ENCODE measurements around the gene PTPN7.
"Not testable (repeated sequence)": the region's sequence is repeated elsewhere in the genome, so short reads cannot be mapped to it uniquely, and the experiment has no call there.

The PTPN7 gene

DNA sequence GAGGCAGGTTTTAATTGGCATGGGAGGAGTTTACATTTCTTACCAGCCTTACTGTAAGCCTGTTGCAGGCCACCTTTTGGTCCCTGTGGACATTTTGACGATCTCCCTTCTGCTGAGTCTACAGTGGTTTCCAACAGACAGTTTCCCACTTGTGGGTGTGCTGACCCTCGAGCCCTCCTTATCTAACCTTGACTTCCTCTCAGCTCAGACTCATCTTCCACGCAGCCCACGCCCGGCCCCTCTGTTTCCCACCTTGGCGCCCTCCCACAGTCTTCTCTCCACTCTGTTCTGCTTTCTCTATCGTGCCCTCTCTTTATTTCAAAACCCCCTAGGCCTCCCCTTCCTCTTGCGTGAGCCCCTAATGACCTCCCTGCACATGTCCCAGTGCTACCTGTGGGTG lies 9.8 kb downstream of the PTPN7 start:
- no peak for DNase-seq

DNA sequence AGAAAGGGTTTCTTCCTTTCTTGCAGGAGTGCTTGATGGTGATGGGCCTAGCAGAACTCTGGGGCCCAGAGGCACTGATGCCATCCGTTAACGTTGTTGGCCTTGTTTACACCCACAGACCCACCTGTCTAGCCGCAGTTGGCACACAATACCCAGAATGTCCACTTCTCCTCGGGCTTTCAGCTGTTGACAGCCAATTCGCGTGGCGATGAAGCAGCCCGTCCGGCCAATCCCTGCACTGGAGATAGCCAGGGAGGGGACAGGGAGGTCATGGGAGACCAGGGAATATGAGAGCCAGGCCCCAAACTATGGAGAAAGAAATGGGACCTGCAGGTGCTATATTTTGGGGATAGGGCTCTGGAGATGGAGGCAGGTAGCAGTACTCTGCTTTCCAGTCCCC lies 10.2 kb downstream of the PTPN7 start:
- no peak for DNase-seq

DNA sequence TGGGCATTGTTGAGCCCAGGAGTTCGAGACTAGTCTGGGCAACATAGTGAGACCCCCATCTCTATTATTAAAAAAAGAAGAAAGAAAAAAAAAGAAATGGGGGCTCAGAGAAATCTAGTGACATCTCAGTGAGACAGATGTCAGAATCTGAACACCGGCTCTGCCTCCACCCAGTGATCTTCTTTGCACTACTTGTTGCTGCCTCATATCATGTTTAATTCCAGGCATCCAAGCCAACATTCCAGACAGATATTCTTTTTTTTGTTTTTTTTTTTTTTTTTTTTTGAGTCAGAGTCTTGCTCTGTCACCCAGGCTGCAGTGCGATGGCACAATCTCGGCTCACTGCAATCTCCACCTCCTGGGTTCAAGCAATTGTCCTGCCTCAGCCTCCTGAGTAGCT lies 10.8 kb downstream of the PTPN7 start:
- DNase-seq = no peak

- no peak for DNase-seq
These were observed 12.0 kb downstream of the PTPN7 start for GRCh38 chr1:202148391-202148790.

DNA sequence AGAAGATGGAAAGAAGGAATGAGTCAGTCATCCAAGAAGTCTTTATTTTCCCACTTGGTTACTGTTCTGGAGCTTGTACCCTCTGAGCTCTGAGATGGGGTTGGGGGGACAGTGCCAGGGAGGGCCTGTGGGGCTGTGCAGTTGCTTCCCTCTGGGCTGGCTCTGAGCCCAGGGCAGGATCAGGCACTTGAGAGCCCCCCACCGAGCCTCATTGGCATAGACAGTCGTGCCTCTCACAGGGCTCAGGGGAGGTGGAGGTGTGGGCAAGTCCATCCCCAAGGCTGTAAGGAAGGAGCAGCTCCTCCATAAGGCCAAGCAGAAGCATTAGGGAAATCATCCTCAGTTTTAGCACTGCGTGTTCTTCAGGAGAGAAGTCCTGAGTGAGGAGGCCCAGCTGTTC lies 13.4 kb downstream of the PTPN7 start:
- no peak for DNase-seq

GRCh38 chr1:202146279-202146678 lies 14.1 kb downstream of the PTPN7 start:
- DNase-seq = no peak

- not testable (repeated sequence) for DNase-seq
These were observed 14.7 kb downstream of the PTPN7 start for GRCh38 chr1:202145744-202146140.

DNA sequence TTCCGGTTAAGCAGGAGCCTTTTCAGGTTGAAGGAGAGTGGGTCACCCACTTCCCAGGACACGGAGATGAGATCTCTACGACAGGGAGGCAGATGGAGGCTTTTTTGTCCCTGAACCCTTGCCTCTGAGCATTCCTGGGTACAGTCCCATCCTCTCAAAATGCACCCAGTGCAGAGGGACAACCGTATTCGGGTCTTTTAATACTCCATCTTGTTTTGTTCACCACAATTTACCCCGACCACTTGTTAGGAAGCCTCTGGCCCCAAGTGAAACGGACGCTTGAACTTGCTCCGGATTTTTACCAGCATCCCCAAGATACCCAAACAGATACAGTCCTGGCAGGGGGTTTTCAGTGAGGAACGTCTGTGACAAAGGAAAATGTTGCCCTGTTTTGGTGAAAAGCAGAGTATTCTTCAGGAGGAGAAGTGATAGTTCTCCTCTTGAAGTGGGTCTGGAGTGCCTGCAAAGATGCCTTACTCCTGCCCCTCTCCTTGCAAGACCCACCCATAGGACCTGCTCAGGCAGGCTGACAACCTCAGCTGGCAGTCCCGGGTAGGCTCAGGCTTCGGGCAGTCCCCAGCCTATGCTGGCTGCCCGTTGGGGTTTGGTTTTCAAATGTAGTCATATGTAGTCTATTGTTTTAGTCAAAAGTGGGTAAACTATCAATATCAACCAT lies 15.2 kb downstream of the PTPN7 start:
- peak; percentile 35 for DNase-seq

DNA sequence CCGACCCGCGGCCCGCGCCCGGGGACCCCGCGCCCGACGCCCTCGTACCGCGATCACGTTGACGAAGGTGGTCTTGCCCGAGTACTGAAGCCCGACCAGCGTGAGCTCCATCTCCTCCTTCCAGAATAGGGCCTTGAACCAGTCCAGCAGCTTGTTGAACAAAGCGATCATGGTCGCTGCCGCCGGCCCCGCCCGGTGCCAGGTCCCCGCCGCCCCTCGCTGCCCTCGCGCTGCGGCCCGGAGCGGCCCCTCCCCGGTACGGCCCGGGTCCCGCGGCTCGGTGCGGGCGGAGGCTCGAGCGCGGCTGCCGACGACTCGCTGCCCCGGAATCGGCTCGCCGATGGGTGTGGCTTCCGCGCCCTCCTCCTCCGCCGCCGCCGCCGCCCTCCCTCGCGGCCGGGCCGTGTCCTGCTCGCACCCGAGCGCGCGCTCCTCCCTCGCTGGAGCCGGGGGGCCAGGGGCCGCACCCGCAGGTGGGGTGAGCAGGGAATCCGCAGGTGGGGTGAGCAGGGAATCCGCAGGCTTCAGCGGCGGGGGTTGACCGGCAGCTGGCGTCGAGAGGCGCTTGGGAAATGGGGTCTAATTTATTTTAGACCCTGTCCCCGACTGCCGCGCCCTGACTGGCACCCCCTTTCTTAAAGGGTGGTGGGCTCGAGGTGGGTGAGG lies 15.9 kb downstream of the PTPN7 start, which contains the start of gene ARL8A:
ARL8A (minus strand) TSS at position 336 of the 666 bp plus-strand sequence; CDS start at position 171, 165 bp downstream.
- peak; percentile 75 for DNase-seq

- DNase-seq = peak; percentile 38
These were observed 16.5 kb downstream of the PTPN7 start for GRCh38 chr1:202143768-202144401.

DNA sequence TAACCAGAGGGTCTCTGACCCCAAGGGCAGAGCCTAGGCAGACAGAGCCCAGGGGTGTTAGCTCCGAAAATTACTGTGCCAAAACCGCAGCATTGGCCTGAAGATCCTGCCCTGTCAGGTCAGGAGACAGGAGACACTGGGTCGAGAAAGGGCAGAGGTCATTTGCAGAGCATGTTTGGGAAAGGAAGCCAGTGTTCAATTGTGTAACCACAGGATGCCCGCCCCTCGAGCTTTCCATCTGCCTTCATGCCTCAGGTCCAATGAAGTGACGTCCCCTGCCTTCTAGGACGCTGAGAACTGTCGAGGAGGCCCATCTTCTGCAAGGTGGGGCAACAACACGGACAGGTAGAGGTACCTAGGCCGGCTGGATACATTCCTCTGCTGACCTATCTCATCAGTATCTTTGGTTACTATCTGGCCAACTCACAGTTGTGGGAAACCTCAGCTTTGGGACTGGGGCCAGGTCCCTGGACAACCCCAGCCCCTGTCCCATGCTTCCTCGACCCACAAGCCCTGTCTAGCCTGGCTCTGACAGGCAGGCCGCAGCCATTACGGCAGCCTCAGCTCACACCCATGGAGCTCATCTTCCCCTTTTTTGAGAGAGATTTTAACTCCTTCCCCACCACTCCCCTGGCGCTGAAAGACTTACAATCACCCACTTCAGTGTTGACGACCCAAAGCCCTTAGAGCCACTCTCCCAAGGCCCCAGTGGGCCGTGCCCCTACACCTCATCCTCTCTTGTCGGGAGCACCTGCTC lies 17.2 kb downstream of the PTPN7 start:
- peak; percentile 46 for DNase-seq

DNA sequence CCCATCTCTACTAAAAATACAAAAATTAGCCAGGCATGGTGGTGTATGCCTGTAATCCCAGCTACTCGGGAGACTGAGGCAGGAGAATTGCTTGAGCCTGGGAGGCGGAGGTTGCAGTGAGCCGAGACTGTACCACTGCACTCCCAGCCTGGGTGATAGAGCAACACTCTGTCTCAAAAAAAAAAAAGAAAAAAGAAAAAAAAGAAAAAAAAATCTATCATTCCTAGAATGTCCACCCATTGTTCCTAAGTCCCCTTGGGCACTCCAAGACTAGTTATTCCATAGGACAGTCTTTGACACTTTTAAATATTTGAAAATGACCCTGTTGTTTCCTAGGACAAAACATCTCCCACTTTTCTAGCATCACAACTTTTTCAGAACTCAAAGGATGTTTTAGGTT lies 18.9 kb downstream of the PTPN7 start:
- not testable (repeated sequence) for DNase-seq

- no peak for DNase-seq
These were observed 19.6 kb downstream of the PTPN7 start for GRCh38 chr1:202140833-202141232.

GRCh38 chr1:202135221-202135721 lies 25.1 kb downstream of the PTPN7 start:
- DNase-seq = peak; percentile 59

- DNase-seq = no peak
These were observed 25.7 kb downstream of the PTPN7 start for GRCh38 chr1:202134645-202135172.

GRCh38 chr1:202133989-202134388 lies 26.4 kb downstream of the PTPN7 start:
- no peak for DNase-seq

GRCh38 chr1:202133496-202133895 lies 26.9 kb downstream of the PTPN7 start:
- no peak for DNase-seq

- no peak for DNase-seq
These were observed 27.4 kb downstream of the PTPN7 start for GRCh38 chr1:202133001-202133400.

DNA sequence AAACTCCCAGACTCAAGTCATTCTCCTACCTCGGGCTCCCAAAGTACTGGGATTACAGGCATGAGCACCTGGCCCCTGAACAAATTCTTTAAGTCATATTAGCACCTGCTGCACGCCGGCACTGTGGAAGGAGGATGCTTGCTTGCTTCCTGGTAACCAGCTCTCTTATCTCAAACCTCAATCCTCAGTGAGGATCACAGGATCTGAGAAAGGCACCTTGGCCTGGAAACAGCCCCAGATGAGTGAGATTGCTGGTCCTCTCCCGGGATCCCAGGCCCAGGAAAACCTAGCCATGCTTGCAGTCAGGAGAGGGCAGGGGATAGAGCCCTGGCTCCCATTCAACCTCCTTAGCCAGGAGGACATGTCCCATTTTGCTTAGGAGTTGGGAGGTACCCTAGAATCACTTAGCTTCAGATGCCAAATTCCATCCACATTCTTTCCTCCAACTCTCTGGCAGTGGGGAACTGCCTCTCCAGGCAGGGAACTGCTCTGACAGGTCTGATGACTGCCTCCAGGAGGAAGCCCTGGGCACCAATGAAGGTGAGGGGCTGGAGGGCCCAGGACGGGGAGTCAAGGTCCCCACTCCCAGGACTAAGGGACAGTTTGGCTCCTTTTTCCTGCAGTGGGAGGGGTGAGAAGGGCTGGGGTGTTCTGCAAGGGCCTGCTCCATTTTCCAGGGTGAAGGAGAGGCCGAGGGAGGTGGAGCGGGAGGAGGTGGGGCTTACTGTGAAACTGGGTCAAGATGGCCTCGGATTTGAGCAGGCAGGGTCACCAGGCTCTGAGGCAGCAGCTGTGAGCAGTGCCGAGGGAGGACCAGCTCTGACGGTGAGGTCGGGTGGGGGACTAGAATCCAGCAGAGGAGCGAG lies 28.2 kb downstream of the PTPN7 start:
- DNase-seq = no peak

- no peak for DNase-seq
These were observed 29.4 kb downstream of the PTPN7 start for GRCh38 chr1:202130816-202131522.

GRCh38 chr1:202130297-202130721 lies 30.1 kb downstream of the PTPN7 start:
- no peak for DNase-seq
